GM10266 (cell line): ENCODE results near the gene MBP.

Experiments
- DNase-seq: peaks from one replicate; pipeline ENCODE4 v3.0.0; 2012; ENCODE audit errors: extremely low spot score
- CTCF ChIP-seq: IDR thresholded peaks from 2 replicates; pipeline ENCODE4 v1.5.1; 2012; ENCODE audit warnings: mild to moderate bottlenecking, low read depth; ENCODE audit not compliant: control insufficient read depth, insufficient read depth; ENCODE audit errors: missing control alignments

Gene MBP

DNA sequence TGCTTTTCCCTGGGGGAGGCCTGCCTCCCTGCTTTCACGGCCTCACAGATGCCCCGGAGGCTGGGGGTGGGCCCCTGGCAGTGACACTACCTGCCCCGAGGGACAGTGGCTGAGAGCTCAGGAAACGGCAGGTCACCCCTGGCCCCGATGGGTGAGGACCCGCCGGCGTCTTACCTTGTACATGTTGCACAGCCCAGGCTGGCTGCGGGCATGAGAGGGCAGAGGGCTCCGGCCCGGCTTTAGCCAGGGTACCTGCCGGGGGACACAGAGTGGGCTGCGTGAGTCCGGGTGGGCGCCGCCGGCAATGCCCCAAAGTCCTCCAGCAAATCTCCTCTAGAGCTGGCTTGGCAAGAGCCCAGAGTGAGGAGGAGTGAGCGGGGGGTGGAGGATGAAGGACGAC, 122.9 kb downstream of the MBP start:
- TF ChIP-seq CTCF, result no peak

GRCh38 chr18:77008576-77009315, 123.8 kb downstream of the MBP start:
- no peak for DNase-seq
- no peak for TF ChIP-seq CTCF

More for the DNA sequence above, 122.9 kb downstream of the MBP start:
- no peak for DNase-seq

- no peak for DNase-seq
- no peak for TF ChIP-seq CTCF
Measured at GRCh38 chr18:77008006-77008405, 124.6 kb downstream of the MBP start.

DNA sequence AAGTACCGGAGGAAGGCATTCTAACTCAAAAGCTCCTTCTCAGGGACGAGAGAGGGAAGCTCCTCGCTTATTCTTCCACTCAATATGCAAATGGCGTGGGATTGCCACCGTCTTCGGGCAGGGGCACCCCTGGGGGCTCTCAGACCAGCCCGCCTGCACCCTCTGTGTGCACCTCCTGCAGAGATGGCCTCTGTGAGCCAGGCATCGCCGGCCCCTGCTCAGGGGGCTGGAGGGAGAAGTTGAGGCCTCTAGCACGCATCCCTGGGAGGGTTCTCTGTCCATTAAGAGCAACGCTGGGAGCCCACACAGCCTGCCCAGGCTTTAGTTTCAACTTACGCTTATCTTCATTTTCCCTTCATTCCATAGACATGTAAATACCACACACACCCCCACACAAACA, 125.3 kb downstream of the MBP start:
- TF ChIP-seq CTCF, result no peak
- DNase-seq, result no peak

- no peak for TF ChIP-seq CTCF
- no peak for DNase-seq
Measured at GRCh38 chr18:77006305-77007175, 126.0 kb downstream of the MBP start.

DNA sequence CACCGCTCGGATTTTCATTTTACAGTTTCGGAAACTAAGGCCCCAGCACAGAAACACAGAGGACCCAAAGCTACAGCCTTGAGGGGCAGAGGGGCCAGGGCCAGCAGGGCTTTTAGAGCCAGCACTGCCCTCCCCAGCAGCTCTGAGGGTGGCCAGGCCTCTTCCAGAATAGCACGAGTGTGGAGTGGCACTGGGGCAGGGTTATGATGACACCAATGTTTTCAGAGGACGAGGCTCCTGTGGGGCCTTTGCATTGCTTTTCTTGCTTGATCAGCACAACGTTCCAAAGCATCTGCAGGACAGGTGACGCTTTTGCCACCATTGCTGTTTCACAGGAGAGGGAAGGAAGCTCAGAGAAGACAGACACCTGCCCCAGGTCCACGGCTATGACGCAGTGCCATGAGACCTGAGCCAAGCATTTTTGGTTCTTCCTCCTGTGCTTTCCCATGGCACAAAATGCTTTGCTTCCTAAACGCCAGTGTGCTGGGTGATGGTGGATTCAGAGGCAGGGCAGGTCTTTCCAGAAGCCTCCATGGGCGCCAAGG, 126.9 kb downstream of the MBP start:
- TF ChIP-seq CTCF, result no peak
- DNase-seq, result no peak
